Stimulated activated CD8-positive, alpha-beta memory T cell treated with anti-CD3 and anti-CD28 coated beads, Interleukin-7, amount 100 ng/mL, for 4 hours (primary cell): ENCODE measurements around the gene ZNF276.
A peak's percentile ranks its signal among the peaks of the same experiment; 100 is the strongest.
"Not testable (repeated sequence)": the region's sequence is repeated elsewhere in the genome, so short reads cannot be mapped to it uniquely, and the experiment has no call there.

ENCODE experiments used
- DNase-seq, 2 donors: peaks; one replicate each; pipeline ENCODE4 v3.0.0-alpha.2; 2020; ENCODE audit warnings: low read depth in 2 of 2

ZNF276 gene

DNA sequence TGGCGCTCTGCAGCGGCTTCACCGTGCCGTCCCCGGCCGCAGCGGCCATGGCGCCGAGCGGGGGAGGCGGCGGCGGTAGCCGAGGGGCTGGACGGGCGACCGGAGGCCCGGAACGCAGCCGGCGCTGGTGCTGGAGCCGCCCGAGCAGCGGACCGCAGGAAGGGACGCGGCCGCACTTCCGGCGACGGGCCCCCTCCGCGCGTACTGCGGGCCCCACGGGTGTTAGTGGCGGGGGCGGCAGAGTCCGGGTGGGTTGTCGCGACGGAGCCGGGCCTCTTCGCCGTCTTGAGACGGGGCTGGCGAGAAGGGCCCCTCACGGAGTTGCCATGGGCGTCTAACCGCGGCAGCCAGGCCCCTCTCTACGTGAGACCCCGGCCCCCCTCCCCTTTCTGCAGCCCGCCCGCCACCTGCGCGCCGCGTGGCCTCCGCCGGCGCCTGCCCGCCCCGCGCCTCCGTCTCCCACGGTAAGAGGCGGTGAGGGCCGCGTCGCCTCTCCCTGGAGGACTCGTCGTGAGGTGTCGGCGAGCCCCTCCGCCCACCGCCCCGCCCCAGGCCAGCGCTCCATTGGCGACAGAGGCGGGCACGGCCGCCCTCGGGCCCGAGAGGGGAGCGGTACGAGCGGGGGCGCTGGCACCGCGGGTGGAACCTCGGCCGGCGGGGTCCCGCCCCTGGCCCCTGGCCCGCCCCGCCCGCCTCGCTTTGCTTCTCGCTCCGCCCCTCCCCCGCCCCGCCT lies at the start of gene ZNF276, which contains the start of gene VPS9D1:
Gene ZNF276 (plus strand): TSS at position 725 of the 733 bp plus-strand sequence. CDS start 104 bp downstream, outside the sequence.
Gene VPS9D1 (minus strand): TSS at position 86 of the 733 bp plus-strand sequence. CDS start 37 bp downstream, at position 49.
- peak; percentile 72 to 88 for DNase-seq

DNA sequence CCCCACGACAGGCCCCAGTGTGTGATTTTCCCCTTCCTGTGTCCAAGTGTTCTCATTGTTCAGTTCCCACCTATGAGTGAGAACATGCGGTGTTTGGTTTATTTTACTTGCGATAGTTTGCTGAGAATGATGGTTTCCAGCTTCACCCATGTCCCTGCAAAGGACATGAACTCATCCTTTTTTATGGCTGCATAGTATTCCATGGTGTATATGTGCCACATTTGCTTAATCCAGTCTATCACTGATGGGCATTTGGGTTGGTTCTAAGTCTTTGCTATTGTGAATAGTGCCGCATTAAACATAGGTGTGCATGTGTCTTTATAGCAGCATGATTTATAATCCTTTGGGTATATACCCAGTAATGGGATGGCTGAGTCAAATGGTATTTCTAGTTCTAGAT lies 49.8 kb upstream of the ZNF276 start:
- not testable (repeated sequence) for DNase-seq

DNA sequence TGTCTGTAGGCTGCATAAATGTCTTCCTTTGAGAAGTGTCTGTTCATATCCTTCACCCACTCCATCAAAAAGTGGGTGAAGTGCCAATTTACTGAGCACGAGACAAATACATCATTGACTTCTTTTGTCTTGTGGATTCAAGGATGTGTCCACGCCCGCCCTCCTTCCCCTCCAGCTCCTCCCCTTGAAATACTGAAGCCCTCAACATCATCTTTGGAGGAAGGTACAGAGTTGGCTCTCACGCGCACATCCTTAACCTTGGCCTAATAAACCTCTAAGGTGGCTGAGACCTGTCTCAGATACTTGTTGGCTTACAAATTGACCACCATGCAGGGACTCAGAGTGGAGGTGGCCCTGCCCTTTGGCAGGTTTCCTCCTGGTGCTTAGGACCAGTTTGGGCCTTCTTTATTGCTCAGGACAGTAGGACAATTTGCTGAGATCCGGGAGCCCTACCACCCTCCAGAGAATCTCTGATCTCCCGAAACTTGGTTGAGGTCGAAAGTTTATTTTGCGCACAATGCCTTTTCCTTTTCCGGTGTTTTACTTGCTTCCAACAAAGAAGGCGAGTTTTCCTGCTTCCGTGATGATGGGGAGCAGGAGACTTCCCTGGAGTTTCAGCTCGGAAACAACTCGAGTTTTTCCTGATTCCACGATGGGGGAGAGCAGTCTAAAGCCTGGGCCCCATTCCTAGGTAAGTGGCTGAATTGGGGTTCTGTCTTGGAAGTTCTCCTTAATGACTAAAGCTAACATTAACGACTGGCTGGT lies 49.0 kb upstream of the ZNF276 start:
- DNase-seq, result no peak

- DNase-seq, result no peak
Observed at GRCh38 chr16:89678258-89678657, 43.1 kb upstream of the ZNF276 start.

DNA sequence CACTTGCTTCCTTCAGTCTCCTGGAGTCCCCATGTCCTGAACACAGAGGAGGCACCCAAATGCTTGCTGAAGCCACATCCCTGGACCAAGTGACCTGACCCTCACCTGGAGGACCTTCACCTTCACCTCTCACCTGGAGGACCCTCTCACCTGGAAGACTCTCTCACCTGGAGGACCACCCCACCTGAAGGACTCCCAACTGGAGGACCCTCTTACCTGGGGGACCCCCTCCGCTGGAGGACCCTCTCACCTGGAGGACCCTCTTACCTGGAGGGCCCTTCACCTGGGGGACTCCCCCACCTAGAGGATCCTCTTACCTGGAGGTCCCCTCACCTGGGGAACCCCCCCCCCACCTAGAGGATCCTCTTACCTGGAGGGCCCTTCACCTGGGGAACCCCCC lies 35.4 kb upstream of the ZNF276 start:
- no peak for DNase-seq

GRCh38 chr16:89686520-89687091 lies 34.7 kb upstream of the ZNF276 start, which contains the start of gene CDK10:
Gene CDK10 (plus strand): TSS chr16:89686689. CDS start chr16:89686711, 22 bp downstream.
- peak; percentile 72 to 80 for DNase-seq

- DNase-seq, result no peak
Observed at GRCh38 chr16:89687092-89687940, 34.0 kb upstream of the ZNF276 start.

GRCh38 chr16:89688395-89688794 lies 32.9 kb upstream of the ZNF276 start:
- no peak for DNase-seq

- no peak for DNase-seq
Observed at GRCh38 chr16:89689142-89689541, 32.2 kb upstream of the ZNF276 start.

DNA sequence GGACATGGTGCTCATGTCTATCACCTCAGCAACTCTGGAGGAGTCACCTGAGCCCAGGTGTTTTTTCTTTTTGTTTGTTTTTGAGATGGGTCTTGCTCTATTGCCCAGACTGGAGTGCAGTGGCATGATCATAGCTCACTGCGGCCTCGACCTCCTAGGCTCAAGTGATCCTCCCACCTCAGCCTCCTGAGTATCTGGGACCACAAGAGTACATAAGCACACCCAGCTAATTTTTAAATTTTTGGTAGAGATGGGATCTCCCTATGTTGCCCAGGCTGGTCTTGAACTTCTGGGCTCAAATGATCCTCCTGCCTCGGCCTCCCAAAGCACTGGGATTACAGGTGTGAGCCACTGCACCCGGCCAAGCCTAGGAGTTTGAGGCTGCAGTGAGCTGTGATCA lies 31.7 kb upstream of the ZNF276 start:
- not testable (repeated sequence) for DNase-seq

DNA sequence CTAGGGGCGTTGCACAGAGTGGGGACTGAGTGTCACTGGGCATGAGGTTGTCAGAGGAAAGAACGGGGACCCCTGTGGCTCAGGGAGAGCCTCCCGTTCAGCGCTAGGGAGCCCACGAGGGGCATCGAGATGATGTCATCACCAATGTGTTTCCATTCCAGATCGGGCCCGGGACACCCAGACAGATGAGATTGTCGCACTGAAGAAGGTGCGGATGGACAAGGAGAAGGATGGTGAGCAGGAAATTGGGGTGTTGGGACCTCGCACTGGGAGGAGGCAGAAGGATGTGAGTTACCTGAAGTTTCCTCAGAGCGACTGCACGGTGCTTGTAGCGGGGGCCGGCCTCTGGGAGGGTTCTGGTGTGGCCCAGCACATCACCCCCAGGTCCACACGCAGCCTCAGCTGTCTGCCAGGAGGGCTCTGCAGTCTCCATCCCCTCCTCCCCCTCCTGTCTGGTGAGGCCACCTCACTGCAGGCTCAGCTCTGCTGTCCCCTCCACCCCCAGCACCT lies 30.9 kb upstream of the ZNF276 start:
- no peak for DNase-seq

- no peak for DNase-seq
Observed at GRCh38 chr16:89691231-89691985, 29.9 kb upstream of the ZNF276 start.

GRCh38 chr16:89691986-89692569 lies 29.3 kb upstream of the ZNF276 start:
- DNase-seq, result no peak

DNA sequence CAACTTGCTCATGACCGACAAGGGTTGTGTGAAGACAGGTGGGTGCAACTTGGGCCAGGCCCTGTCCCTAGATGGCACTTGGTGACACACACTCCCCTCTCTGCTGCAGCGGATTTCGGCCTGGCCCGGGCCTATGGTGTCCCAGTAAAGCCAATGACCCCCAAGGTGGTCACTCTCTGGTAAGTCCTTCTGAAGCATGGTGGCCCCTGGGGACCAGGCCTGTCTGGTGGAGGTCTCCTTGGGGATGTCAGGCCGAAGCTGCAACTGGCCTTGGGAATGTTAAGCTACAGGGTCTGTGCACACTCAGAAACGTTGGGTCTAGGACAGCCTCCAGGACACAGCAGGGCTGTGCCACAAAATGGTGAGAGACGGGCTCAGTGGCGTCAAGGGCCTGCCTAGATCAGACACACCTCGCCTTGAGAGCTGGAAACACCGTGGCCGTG lies 28.0 kb upstream of the ZNF276 start:
- DNase-seq, result no peak

- DNase-seq, result no peak
Observed at GRCh38 chr16:89693931-89694783, 27.2 kb upstream of the ZNF276 start.

- DNase-seq, result not testable (repeated sequence)
Observed at GRCh38 chr16:89694784-89695085, 26.6 kb upstream of the ZNF276 start.

DNA sequence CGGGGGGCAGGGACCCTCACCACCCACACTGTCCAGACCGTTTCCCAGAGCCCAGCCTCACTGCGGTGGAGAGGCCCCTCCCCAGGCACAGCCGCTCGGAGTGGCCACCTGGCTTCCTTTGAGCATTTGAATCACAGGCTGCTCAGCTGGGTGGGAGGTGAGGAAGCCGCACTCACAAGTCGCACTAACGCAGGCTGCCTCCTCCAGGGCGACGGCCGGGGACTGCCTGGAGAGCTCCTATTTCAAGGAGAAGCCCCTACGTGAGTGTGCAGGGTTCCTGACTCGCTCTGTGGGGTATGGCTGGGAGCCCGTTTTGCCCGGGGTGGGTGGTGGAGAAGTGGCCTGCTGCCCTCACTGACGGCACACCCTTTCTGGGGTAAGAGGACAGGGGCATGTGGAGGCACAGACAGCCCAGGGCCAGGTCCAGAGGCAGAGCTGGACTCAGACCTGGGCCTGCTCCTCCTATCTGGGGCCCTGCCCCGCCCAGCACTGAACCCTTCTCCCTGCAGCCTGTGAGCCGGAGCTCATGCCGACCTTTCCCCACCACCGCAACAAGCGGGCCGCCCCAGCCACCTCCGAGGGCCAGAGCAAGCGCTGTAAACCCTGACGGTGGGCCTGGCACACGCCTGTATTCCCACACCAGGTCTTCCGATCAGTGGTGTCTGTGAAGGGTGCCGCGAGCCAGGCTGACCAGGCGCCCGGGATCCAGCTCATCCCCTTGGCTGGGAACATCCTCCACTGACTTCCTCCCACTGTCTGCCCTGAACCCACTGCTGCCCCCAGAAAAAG lies 26.1 kb upstream of the ZNF276 start:
- DNase-seq, result no peak

DNA sequence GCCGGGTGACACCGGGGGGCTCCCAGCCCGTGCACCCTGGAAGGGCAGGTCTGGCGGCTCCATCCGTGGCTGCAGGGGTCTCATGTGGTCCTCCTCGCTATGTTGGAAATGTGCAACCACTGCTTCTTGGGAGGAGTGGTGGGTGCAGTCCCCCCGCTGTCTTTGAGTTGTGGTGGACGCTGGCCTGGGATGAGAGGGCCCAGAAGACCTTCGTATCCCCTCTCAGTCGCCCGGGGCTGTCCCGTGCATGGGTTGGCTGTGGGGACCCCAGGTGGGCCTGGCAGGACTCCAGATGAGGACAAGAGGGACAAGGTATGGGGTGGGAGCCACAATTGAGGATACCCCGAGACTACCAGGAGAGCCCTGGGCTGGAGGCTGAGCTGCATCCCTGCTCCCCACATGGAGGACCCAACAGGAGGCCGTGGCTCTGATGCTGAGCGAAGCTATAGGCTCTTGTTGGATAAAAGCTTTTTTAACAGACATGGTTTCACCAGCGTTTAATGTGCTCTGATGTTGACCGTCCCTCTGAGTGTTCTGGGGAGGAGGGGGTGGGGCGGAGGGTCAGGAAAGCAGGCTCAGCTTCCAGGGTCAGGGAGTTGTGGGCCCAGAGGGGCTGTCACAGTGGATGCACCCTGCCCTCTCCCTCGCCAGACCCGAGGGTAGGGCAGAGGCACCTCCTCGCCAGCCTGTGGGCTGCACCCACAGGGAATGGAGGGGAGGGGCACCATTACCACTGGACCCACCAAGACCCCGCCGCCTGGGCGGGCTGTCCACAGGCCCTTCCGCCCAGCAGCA lies 25.3 kb upstream of the ZNF276 start:
- no peak for DNase-seq
